ENCODE data around the gene VDAC2.
"Not testable (repeated sequence)": the region's sequence is repeated elsewhere in the genome, so short reads cannot be mapped to it uniquely, and the experiment has no call there.

The VDAC2 gene

GRCh38 chr10:75194625-75195024, 16.0 kb upstream of the VDAC2 start:
- not testable (repeated sequence) for H3K79me1 ChIP-seq (ENCODE audit: low read length); H2AK5ac ChIP-seq (ENCODE audit: low read length); H2BK120ac ChIP-seq (ENCODE audit: insufficient read depth, low read length, poor library complexity); H3K9me3 ChIP-seq (ENCODE audit: insufficient read depth, low read depth, low read length); H3K23ac ChIP-seq (ENCODE audit: low read length); DNase-seq; H2BK5ac ChIP-seq (ENCODE audit: low read depth, low read length, poor library complexity); H3K27me3 ChIP-seq (ENCODE audit: insufficient read depth, low read length); H3K4me1 ChIP-seq (ENCODE audit: control insufficient read depth in 1 of 2, insufficient read depth in 2 of 2, low read length in 2 of 2); H3K14ac ChIP-seq (ENCODE audit: low read length); H4K91ac ChIP-seq (ENCODE audit: low read depth, low read length); H2AFZ ChIP-seq (ENCODE audit: insufficient read depth, low read length, poor library complexity); H3K4ac ChIP-seq (ENCODE audit: low read depth, low read length); H3K27ac ChIP-seq (ENCODE audit: low read depth, low read length); H3K79me2 ChIP-seq (ENCODE audit: control insufficient read depth, insufficient read depth, low read length, poor library complexity); H3K4me2 ChIP-seq (ENCODE audit: low read length); H3K36me3 ChIP-seq (ENCODE audit: control insufficient read depth in 1 of 2, insufficient read depth in 2 of 2, low read length in 2 of 2); H4K12ac ChIP-seq (ENCODE audit: low read depth, low read length); H3K9ac ChIP-seq (ENCODE audit: low read length); H4K8ac ChIP-seq (ENCODE audit: low read depth, low read length); H2BK12ac ChIP-seq (ENCODE audit: low read length); H3K18ac ChIP-seq (ENCODE audit: low read length); H3K4me3 ChIP-seq (ENCODE audit: low read depth, low read length)
- no CpG with 5 or more reads among the region's 4 CpGs for WGBS (ENCODE audit: extremely low coverage, insufficient coverage, insufficient read length)

- Histone ChIP-seq H4K12ac (ENCODE audit: low read depth, low read length) (no peak overlapping the region), H3K36me3 (ENCODE audit: control insufficient read depth in 1 of 2, insufficient read depth in 2 of 2, low read length in 2 of 2) (no peaks in the 10 kb centered on the region), H3K4me3 (ENCODE audit: low read depth, low read length) (no peak overlapping the region), H4K91ac (ENCODE audit: low read depth, low read length) (no peak overlapping the region), H3K27ac (ENCODE audit: low read depth, low read length) (no peak overlapping the region), H3K14ac (ENCODE audit: low read length) (no peak overlapping the region), H3K9me3 (ENCODE audit: insufficient read depth, low read depth, low read length) (no peaks in the 10 kb centered on the region), H2BK120ac (ENCODE audit: insufficient read depth, low read length, poor library complexity) (no peak overlapping the region), H3K23ac (ENCODE audit: low read length) (no peak overlapping the region), H3K4me1 (ENCODE audit: control insufficient read depth in 1 of 2, insufficient read depth in 2 of 2, low read length in 2 of 2) (no peaks in the 10 kb centered on the region), H3K4me2 (ENCODE audit: low read length) (no peak overlapping the region), H3K79me2 (ENCODE audit: control insufficient read depth, insufficient read depth, low read length, poor library complexity) (no peaks in the 10 kb centered on the region), H3K79me1 (ENCODE audit: low read length) (no peaks in the 10 kb centered on the region), H2BK12ac (ENCODE audit: low read length) (no peak overlapping the region), H3K4ac (ENCODE audit: low read depth, low read length) (no peak overlapping the region), H3K18ac (ENCODE audit: low read length) (no peak overlapping the region), H4K8ac (ENCODE audit: low read depth, low read length) (no peak overlapping the region), H3K9ac (ENCODE audit: low read length) (no peak overlapping the region), H2AK5ac (ENCODE audit: low read length) (no peak overlapping the region), H2AFZ (ENCODE audit: insufficient read depth, low read length, poor library complexity) (no peak overlapping the region), H3K27me3 (ENCODE audit: insufficient read depth, low read length) (no peaks in the 10 kb centered on the region), H2BK5ac (ENCODE audit: low read depth, low read length, poor library complexity) (no peak overlapping the region)
- DNase-seq: no peak
- no CpG with 5 or more reads among the region's 6 CpGs for WGBS (ENCODE audit: extremely low coverage, insufficient coverage, insufficient read length)
Measured at GRCh38 chr10:75195035-75195763, 15.4 kb upstream of the VDAC2 start.

- Histone ChIP-seq H2AK5ac (ENCODE audit: low read length) (no peak overlapping the region), H2BK5ac (ENCODE audit: low read depth, low read length, poor library complexity) (no peak overlapping the region), H3K9ac (ENCODE audit: low read length) (no peak overlapping the region), H3K27me3 (ENCODE audit: insufficient read depth, low read length) (no peaks in the 10 kb centered on the region), H4K91ac (ENCODE audit: low read depth, low read length) (no peak overlapping the region), H3K4ac (ENCODE audit: low read depth, low read length) (no peak overlapping the region), H3K4me2 (ENCODE audit: low read length) (no peak overlapping the region), H3K23ac (ENCODE audit: low read length) (no peak overlapping the region), H3K36me3 (ENCODE audit: control insufficient read depth in 1 of 2, insufficient read depth in 2 of 2, low read length in 2 of 2) (no peaks in the 10 kb centered on the region), H3K14ac (ENCODE audit: low read length) (no peak overlapping the region), H3K4me1 (ENCODE audit: control insufficient read depth in 1 of 2, insufficient read depth in 2 of 2, low read length in 2 of 2) (no peaks in the 10 kb centered on the region), H4K12ac (ENCODE audit: low read depth, low read length) (no peak overlapping the region), H4K8ac (ENCODE audit: low read depth, low read length) (no peak overlapping the region), H2BK120ac (ENCODE audit: insufficient read depth, low read length, poor library complexity) (no peak overlapping the region), H2AFZ (ENCODE audit: insufficient read depth, low read length, poor library complexity) (no peak overlapping the region), H2BK12ac (ENCODE audit: low read length) (no peak overlapping the region), H3K18ac (ENCODE audit: low read length) (no peak overlapping the region), H3K79me1 (ENCODE audit: low read length) (no peaks in the 10 kb centered on the region), H3K9me3 (ENCODE audit: insufficient read depth, low read depth, low read length) (no peaks in the 10 kb centered on the region), H3K79me2 (ENCODE audit: control insufficient read depth, insufficient read depth, low read length, poor library complexity) (no peaks in the 10 kb centered on the region), H3K27ac (ENCODE audit: low read depth, low read length) (no peak overlapping the region), H3K4me3 (ENCODE audit: low read depth, low read length) (no peak overlapping the region)
- no peak for DNase-seq
- no CpG with 5 or more reads among the region's 3 CpGs for WGBS (ENCODE audit: extremely low coverage, insufficient coverage, insufficient read length)
Measured at GRCh38 chr10:75197066-75197465, 13.5 kb upstream of the VDAC2 start.

- H3K4me1 ChIP-seq (ENCODE audit: control insufficient read depth in 1 of 2, insufficient read depth in 2 of 2, low read length in 2 of 2): no peaks in the 10 kb centered on the region
- H4K91ac ChIP-seq (ENCODE audit: low read depth, low read length): no peak overlapping the region
- H2BK5ac ChIP-seq (ENCODE audit: low read depth, low read length, poor library complexity): no peak overlapping the region
- no peak overlapping the region for H3K27ac ChIP-seq (ENCODE audit: low read depth, low read length)
- H2AFZ ChIP-seq (ENCODE audit: insufficient read depth, low read length, poor library complexity): no peak overlapping the region
- no peaks in the 10 kb centered on the region for H3K79me2 ChIP-seq (ENCODE audit: control insufficient read depth, insufficient read depth, low read length, poor library complexity)
- H3K27me3 ChIP-seq (ENCODE audit: insufficient read depth, low read length): no peaks in the 10 kb centered on the region
- no peak overlapping the region for H3K4me3 ChIP-seq (ENCODE audit: low read depth, low read length)
- H2BK120ac ChIP-seq (ENCODE audit: insufficient read depth, low read length, poor library complexity): no peak overlapping the region
- no peaks in the 10 kb centered on the region for H3K36me3 ChIP-seq (ENCODE audit: control insufficient read depth in 1 of 2, insufficient read depth in 2 of 2, low read length in 2 of 2)
- H2BK12ac ChIP-seq (ENCODE audit: low read length): no peak overlapping the region
- no peak overlapping the region for H3K9ac ChIP-seq (ENCODE audit: low read length)
- H3K79me1 ChIP-seq (ENCODE audit: low read length): no peaks in the 10 kb centered on the region
- H3K9me3 ChIP-seq (ENCODE audit: insufficient read depth, low read depth, low read length): no peaks in the 10 kb centered on the region
- H3K4ac ChIP-seq (ENCODE audit: low read depth, low read length): no peak overlapping the region
- no peak overlapping the region for H3K4me2 ChIP-seq (ENCODE audit: low read length)
- H4K8ac ChIP-seq (ENCODE audit: low read depth, low read length): no peak overlapping the region
- H3K14ac ChIP-seq (ENCODE audit: low read length): no peak overlapping the region
- no CpG with 5 or more reads among the region's 2 CpGs for WGBS (ENCODE audit: extremely low coverage, insufficient coverage, insufficient read length)
- H4K12ac ChIP-seq (ENCODE audit: low read depth, low read length): no peak overlapping the region
- H2AK5ac ChIP-seq (ENCODE audit: low read length): no peak overlapping the region
- no peak overlapping the region for H3K23ac ChIP-seq (ENCODE audit: low read length)
- no peak overlapping the region for H3K18ac ChIP-seq (ENCODE audit: low read length)
- DNase-seq: no peak
Measured at GRCh38 chr10:75197906-75198305, 12.7 kb upstream of the VDAC2 start.
